Ishikawa (cell line): ENCODE measurements around the gene OARD1.

ENCODE experiments used
- CEBPB ChIP-seq: IDR thresholded peaks from 2 replicates; pipeline ENCODE4 v1.6.1; 2012
- CREB1 ChIP-seq: IDR thresholded peaks from 2 replicates; pipeline ENCODE4 v1.6.1; 2012; ENCODE audit warnings: low read depth
- EGR1 ChIP-seq: IDR thresholded peaks from 2 replicates; pipeline ENCODE4 v1.6.1; 2012
- EP300 ChIP-seq: IDR thresholded peaks from 2 replicates; pipeline ENCODE4 v1.6.1; 2012; ENCODE audit warnings: borderline replicate concordance
- FOXM1 ChIP-seq: IDR thresholded peaks from 2 replicates; pipeline ENCODE4 v1.6.1; 2012; ENCODE audit warnings: low read depth, borderline replicate concordance
- NFIC ChIP-seq: IDR thresholded peaks from 2 replicates; pipeline ENCODE4 v1.6.1; 2012
- RAD21 ChIP-seq: IDR thresholded peaks from 2 replicates; pipeline ENCODE4 v1.6.1; 2012; ENCODE audit warnings: low read depth
- TAF1 ChIP-seq: IDR thresholded peaks from 2 replicates; pipeline ENCODE4 v1.6.1; 2012; ENCODE audit warnings: low read depth, mild to moderate bottlenecking
- TCF12 ChIP-seq: IDR thresholded peaks from 2 replicates; pipeline ENCODE4 v1.6.1; 2012; ENCODE audit warnings: low read depth
- TEAD4 ChIP-seq: IDR thresholded peaks from 2 replicates; pipeline ENCODE4 v1.6.1; 2012
- YY1 ChIP-seq: IDR thresholded peaks from 2 replicates; pipeline ENCODE4 v1.6.1; 2012; ENCODE audit warnings: low read depth
- ZBTB7A ChIP-seq: IDR thresholded peaks from 2 replicates; pipeline ENCODE4 v1.6.1; 2012; ENCODE audit warnings: low read depth
- TF ChIP-seq, protein P1 (sequence below): IDR thresholded peaks from 2 replicates; pipeline ENCODE4 v1.6.1; 2012
- TF ChIP-seq, protein P2 (sequence below): IDR thresholded peaks from 2 replicates; pipeline ENCODE4 v1.6.1; 2012; ENCODE audit warnings: low read depth, mild to moderate bottlenecking
- TF ChIP-seq, protein P3 (sequence below): IDR thresholded peaks from 2 replicates; pipeline ENCODE4 v1.6.1; 2012

Gene OARD1

DNA sequence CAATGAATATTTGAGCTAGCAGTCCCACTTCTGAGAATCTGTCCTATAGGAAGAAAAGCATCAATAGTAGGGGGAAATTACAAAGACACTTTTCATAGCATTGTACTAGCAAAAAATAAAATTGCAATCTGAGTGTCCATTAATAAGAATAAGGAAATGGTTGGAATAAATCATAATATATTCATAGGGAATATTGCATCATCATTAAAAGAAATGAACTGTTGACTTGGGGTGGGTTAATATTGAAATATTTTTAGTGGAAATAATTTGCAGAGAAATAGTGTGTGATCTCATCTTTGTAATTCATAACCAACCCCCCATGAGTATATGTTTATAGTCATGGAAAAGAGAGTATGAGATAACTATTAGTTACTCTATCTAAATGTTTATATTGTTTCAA is 13.0 kb upstream of the OARD1 start:
- TF ChIP-seq TCF12 (no peak), TAF1 (no peak), RAD21 (no peak), NFIC (no peak), CREB1 (no peak), FOXM1 (no peak), ZBTB7A (no peak), CEBPB (no peak)
- TF ChIP-seq, protein P1, sequence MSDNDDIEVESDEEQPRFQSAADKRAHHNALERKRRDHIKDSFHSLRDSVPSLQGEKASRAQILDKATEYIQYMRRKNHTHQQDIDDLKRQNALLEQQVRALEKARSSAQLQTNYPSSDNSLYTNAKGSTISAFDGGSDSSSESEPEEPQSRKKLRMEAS = no peak
- TF ChIP-seq, protein P2, sequence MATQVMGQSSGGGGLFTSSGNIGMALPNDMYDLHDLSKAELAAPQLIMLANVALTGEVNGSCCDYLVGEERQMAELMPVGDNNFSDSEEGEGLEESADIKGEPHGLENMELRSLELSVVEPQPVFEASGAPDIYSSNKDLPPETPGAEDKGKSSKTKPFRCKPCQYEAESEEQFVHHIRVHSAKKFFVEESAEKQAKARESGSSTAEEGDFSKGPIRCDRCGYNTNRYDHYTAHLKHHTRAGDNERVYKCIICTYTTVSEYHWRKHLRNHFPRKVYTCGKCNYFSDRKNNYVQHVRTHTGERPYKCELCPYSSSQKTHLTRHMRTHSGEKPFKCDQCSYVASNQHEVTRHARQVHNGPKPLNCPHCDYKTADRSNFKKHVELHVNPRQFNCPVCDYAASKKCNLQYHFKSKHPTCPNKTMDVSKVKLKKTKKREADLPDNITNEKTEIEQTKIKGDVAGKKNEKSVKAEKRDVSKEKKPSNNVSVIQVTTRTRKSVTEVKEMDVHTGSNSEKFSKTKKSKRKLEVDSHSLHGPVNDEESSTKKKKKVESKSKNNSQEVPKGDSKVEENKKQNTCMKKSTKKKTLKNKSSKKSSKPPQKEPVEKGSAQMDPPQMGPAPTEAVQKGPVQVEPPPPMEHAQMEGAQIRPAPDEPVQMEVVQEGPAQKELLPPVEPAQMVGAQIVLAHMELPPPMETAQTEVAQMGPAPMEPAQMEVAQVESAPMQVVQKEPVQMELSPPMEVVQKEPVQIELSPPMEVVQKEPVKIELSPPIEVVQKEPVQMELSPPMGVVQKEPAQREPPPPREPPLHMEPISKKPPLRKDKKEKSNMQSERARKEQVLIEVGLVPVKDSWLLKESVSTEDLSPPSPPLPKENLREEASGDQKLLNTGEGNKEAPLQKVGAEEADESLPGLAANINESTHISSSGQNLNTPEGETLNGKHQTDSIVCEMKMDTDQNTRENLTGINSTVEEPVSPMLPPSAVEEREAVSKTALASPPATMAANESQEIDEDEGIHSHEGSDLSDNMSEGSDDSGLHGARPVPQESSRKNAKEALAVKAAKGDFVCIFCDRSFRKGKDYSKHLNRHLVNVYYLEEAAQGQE = no peak

- TF ChIP-seq, protein P3, sequence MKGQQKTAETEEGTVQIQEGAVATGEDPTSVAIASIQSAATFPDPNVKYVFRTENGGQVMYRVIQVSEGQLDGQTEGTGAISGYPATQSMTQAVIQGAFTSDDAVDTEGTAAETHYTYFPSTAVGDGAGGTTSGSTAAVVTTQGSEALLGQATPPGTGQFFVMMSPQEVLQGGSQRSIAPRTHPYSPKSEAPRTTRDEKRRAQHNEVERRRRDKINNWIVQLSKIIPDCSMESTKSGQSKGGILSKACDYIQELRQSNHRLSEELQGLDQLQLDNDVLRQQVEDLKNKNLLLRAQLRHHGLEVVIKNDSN = no peak
- TF ChIP-seq, protein P2 = no peak
- no peak for TF ChIP-seq TCF12
- no peak for TF ChIP-seq CEBPB
- TF ChIP-seq ZBTB7A = no peak
- no peak for TF ChIP-seq CREB1
- TF ChIP-seq EGR1 = no peak
- no peak for TF ChIP-seq TEAD4
- TF ChIP-seq RAD21 = no peak
- no peak for TF ChIP-seq NFIC
- TF ChIP-seq EP300 = no peak
- TF ChIP-seq YY1 = no peak
- no peak for TF ChIP-seq FOXM1
- TF ChIP-seq, protein P1 = no peak
Measured at GRCh38 chr6:41083072-41083471, 10.9 kb upstream of the OARD1 start.

GRCh38 chr6:41080621-41081020 is 8.5 kb upstream of the OARD1 start:
- TF ChIP-seq TCF12 (no peak), RAD21 (no peak), CREB1 (no peak), EGR1 (no peak), ZBTB7A (no peak)

DNA sequence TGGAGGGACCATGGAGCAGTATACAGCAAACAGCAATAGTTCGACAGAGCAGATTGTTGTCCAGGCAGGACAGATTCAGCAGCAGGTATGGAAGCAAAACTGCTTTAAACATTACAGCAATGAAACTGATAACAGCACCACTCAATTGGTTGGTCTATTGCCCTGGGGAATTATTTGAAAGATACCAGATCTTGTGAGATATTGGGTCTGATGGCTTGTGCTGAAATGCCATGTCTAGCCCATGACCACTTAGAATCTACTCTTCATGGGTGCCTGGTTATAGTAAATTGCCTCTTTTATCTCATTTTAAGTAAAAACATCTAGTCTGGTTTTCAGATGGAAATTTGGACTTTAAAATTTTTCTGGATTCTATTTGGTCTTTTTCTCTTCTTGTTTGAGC is 6.9 kb upstream of the OARD1 start:
- no peak for TF ChIP-seq RAD21
- no peak for TF ChIP-seq EGR1
- TF ChIP-seq, protein P3 = no peak
- TF ChIP-seq TEAD4 = no peak
- TF ChIP-seq TCF12 = no peak
- TF ChIP-seq YY1 = no peak
- TF ChIP-seq, protein P2 = no peak
- no peak for TF ChIP-seq EP300
- no peak for TF ChIP-seq CREB1
- TF ChIP-seq, protein P1 = no peak
- TF ChIP-seq TAF1 = no peak
- TF ChIP-seq ZBTB7A = no peak
- TF ChIP-seq CEBPB = no peak
- no peak for TF ChIP-seq NFIC
- TF ChIP-seq FOXM1 = no peak
